Activated CD4-positive, alpha-beta T cell treated with anti-CD3 and anti-CD28 coated beads, Interleukin-2, amount 50 U/mL, for 48 hours (primary cell): ENCODE results near the gene MSI2.

ENCODE experiments used
- DNase-seq, 2 experiments: peaks; one replicate each; pipeline ENCODE4 v3.0.0-alpha.2; 2020

MSI2 gene

GRCh38 chr17:57567251-57567650 lies 310.9 kb downstream of the MSI2 start:
- no peak for DNase-seq

- no peak for DNase-seq
These were observed 312.0 kb downstream of the MSI2 start for GRCh38 chr17:57568340-57568739.

DNA sequence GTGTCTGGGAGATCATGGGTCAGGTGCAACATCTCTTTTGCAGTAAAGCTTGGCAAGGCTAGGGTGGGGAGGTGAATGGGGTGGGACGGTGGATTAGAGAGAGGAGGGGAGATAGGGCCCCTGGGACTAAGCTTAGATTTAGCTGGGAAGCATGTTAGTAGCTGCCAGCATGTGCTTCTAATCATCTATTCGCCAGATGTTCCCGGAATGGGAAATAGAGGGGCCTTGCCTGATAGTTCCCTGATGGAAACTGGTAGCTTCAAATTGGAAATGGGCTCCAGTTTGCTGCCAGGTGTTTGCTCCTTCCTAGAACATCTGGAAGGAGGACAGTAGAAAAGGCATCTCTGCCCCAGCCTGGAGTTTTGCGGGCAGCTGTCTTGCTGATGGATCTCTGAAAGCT lies 312.7 kb downstream of the MSI2 start:
- no peak for DNase-seq

DNA sequence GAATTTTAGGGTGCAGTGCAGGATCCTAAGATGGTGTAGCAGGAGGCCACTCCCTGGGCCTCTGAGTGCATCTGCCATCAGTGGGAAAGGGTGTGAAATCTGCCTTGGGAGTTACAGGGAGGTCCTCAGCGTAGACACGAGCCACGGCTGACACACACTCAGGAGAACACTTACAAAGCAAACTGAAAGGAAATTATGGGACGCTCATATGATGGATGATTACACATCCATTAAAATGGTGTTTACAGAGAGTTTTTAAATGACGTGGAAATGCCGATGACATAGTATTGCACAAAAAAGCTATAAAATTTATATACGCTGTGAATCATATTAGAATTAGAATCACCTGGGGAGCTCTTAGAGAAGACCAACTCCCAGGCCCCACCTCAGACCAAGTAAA lies 313.5 kb downstream of the MSI2 start:
- DNase-seq: no peak

DNA sequence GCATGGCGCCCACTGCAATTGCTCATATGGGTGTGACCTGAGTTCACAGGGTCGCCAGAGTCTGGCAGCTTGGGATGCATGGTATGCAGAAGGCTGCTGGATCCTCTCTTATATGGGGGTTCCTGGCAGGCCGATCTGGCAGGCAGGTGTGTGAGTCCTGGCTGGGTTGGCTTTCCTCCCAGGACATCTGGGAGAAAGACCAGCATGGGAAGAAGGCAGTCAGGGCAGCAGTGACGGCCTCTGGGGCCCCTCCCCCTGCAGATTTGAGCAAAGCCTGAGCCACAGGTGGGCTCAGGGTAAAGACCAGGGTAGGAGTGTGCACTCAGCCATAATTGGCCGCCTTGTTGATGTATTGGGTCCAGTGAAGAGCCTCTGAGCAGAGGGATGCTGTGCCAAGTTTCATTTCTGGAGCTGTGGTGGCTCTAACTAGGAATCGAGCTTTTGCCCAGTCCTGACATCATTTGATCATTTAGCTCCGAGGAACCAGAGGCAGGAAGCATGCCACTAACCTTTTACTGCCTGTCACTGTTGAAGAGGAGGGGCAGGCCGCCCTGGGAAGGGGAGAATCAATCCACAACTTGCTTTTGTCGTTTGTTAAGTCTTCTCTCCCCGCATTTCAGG lies 314.5 kb downstream of the MSI2 start:
- DNase-seq: no peak

GRCh38 chr17:57572062-57572461 lies 315.7 kb downstream of the MSI2 start:
- no peak for DNase-seq

- no peak for DNase-seq
These were observed 316.3 kb downstream of the MSI2 start for GRCh38 chr17:57572600-57572999.

DNA sequence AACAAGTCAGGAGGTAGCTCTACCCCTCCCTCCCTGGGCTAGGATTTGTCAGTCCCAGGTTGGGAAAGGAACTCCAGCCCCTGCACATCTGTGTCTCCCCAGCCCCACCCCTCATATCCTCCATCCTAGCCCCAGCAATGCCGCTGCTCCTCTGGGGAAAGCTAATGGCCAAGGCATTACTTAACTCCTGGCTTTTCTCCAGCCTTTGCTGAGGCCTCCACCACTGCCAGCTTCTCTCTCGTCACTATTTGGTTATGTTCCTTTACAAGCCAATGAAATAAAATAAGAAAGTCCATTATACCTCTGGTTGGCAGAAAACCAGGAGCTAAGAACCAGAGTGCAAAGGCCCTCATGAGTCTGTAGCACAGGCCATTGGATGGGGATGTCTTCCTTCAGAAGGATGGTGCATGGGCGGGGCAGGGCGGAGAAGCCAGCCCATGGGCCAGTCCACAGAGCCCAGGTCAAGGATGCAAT lies 317.8 kb downstream of the MSI2 start:
- no peak for DNase-seq

- no peak for DNase-seq
These were observed 320.4 kb downstream of the MSI2 start for GRCh38 chr17:57576744-57577143.

DNA sequence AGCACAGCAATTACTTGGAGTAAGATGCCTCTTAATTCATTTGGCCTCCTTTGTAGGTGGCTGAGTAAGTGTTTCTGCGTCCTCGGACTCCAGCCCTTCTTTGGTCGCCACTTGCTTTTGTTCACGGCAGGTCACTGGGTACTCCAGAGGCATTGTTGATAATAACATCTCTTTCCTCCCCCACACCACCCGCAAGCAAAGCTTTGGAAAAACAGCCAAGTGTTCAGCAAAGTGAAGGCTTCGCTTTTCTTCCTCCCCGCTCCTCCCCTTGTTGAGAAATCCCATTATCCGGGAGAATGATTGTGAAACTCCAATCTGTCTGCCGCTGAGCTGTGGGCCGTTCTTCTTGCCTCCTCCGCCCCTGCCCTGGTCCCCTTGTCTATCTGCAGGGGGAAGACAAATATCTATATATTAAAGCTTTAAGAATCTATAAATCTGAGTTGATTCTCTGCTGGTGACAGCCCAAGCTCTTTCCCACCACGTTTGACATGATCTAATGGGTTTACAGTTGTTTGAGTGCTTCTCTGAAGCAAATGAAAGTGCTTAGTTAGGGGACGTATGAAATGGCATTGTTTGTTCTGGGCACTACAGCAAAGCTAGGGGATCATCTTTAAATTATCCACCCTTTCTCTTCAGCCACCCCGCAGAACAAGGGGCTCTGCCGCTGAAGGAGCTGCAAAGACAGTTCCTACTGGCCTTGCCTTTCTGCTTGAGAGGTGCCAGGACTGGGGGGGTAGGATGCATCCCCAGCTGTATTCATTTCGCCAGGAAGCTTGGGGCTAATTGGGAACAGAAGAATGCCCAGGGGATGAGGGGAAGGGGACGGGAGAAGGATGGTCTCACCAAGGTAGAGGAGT lies 321.7 kb downstream of the MSI2 start:
- no peak for DNase-seq

- DNase-seq: no peak
These were observed 322.4 kb downstream of the MSI2 start for GRCh38 chr17:57578608-57579225.

DNA sequence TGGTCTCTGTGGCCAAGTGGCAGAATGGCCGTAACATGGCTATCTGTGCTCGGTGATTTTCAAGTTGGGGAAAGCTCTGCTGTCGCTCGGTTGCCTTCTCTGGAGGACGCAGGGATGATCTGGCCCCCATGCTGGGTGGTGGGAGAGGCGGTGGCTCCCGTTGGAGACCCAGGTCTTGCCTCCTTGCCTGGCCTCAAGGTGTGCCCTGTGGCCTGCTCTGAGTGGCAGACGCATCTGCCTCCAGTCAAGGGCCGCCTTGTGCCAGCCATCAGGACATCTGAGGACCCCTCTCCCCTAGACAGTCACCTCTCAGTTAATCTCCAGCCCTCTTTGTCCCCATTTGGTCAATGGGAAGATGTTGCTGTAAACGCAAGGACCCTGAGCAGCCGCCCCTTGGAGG lies 322.9 kb downstream of the MSI2 start:
- no peak for DNase-seq

- DNase-seq: no peak
These were observed 323.9 kb downstream of the MSI2 start for GRCh38 chr17:57580055-57580739.

GRCh38 chr17:57582881-57583756 lies 326.8 kb downstream of the MSI2 start:
- no peak for DNase-seq

DNA sequence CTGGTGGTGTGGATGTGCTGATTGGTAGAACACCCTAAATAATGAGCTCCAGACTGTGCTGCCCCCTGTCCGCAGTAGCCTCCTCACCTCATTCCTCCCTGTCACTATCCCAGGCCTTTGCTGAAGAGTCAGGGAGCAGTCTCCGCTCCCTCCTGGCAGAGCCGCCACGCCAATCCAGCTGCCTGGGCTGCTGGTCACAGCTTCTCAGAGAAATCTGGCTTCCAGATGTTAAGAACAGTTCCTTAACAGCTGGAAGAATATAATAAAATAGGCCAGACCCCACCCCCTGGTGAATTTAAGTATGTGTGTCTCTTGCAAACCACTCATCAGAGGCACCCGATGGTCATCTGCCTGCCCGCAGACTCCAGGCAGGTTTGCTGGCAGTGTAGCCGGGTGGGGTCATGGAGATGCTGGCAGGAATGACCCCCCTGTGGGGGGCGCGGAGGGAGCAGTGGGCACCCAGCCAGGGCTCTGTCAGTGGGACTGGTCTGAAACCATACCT lies 327.8 kb downstream of the MSI2 start:
- DNase-seq: no peak

- no peak for DNase-seq
These were observed 329.2 kb downstream of the MSI2 start for GRCh38 chr17:57585341-57586195.

DNA sequence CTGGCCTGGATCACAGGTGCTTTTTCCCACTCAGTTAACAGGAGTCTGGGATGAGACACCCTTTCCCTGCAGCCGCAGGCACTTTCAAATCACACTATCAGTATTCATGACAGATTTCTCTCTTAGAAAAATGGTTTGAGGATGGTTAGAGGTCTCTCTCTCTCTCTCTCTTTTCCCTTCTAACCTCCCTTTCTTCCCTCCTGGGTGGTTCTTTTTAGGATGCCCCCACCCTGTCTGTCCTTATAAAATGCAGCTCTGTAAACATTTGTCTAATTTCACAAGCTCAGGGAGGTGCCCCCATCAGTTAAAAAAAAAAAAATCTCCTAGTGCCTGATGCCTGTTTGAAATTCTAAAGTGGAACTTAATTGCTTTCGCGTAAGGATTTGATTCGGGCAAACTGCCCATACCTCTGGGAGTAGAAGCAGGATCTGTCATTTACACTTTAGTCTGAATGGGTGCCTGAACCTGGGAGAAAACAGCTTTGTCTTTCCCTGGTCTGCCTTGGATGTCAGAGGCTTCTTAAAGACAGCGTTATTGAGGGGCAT lies 329.9 kb downstream of the MSI2 start:
- DNase-seq: no peak

GRCh38 chr17:57586742-57587141 lies 330.4 kb downstream of the MSI2 start:
- DNase-seq: no peak

GRCh38 chr17:57587193-57587969 lies 331.1 kb downstream of the MSI2 start:
- DNase-seq: no peak

- DNase-seq: no peak
These were observed 331.8 kb downstream of the MSI2 start for GRCh38 chr17:57588086-57588485.
